ENCODE data around the gene CDCA3. TPM values are rescaled to one million over a fixed set of nuclear protein-coding genes. Genes with fewer than 3 reads are reported as not detected.

Gene CDCA3
- total and polyA plus RNA-seq, 3 donors from 2014 or later = 27.5 to 81.7 (median 43.5) TPM

- Histone ChIP-seq H3K27me3 (no peaks in the 10 kb centered on the region), H3K4me1 (peaks cover 19% of the 10 kb centered on the region), H3K36me3 (ENCODE audit: low read depth, missing control alignments) (no peaks in the 10 kb centered on the region), H3K9me3 (no peaks in the 10 kb centered on the region), H3K27ac (peak overlapping the region in 1 of 2 donors; percentile 98), H3K4me3 (peak overlapping the region; percentile 68 to 76)
- intact Hi-C loops (cut with DNase I; ENCODE audit: low total_unique reads) = no loop called here
- 35 to 38% methylated on average over 16 of the region's 16 CpGs for WGBS, 2 donors
- TF ChIP-seq CTCF (IDR thresholded peaks at IDR 0.05) (no peak), POLR2A (IDR thresholded peaks at IDR 0.05) (no peak)
- no peak for DNase-seq
Observed at GRCh38 chr12:6850796-6851152, 312 bp downstream of the CDCA3 start.

DNA sequence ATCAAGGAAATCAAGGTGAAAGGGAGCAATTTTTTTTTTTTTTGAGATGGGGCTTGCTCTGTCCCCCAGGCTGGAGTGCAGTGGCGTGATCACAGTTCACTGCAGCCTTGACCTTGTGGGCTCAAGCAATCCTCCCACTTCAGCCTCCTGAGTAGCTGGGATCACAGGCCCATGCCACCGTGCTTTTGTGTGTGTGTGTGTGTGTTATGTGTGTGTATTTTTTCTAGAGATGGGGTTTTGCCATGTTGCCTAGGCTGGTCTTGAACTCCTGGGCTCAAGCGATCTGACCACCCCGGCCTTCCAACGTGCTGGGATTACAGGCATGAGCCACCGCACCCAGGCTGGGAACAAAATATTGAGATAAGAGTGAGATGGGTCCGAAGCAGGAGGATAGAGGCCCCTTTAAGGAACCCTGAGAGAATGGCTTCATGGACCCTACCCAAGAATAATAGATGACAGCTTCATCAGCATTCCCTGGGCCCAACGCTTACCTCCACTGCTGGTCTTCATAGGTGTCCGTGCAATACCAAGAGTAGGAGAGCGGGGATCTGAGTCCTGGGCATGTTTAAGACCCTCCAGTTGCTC, 1.0 kb downstream of the CDCA3 start:
- WGBS, 2 donors = 66 to 73% methylated on average over 10 of the region's 10 CpGs
- no peak for TF ChIP-seq CTCF (IDR thresholded peaks at IDR 0.05)
- TF ChIP-seq POLR2A (IDR thresholded peaks at IDR 0.05) = no peak
- no peaks in the 10 kb centered on the region for H3K27me3 ChIP-seq
- no peak for DNase-seq
- no peak overlapping the region for H3K4me3 ChIP-seq
- H3K9me3 ChIP-seq = no peaks in the 10 kb centered on the region
- H3K4me1 ChIP-seq = peaks cover 19% of the 10 kb centered on the region
- intact Hi-C loops (cut with DNase I; ENCODE audit: low total_unique reads) = no loop called here
- no peaks in the 10 kb centered on the region for H3K36me3 ChIP-seq (ENCODE audit: low read depth, missing control alignments)
- no peak overlapping the region for H3K27ac ChIP-seq

DNA sequence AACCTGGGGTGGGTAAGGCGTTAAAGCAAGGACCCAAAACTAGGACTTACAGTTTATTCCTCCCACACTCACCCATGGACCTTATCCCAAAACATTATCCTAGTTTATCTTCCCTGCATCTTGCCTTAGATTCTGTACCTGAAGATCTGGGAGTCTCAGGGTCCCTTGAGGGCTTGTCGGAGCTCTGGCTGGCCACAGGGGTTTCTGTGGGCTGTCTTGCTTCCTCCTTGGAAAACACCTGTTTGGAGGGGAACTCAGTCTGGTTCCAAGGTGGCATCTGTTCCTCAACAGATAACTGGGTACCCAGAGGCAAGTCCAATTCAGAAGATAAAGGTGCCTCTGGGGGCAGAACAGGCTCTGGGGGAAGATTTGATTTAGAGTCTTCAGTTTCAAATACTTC, 1.7 kb downstream of the CDCA3 start:
- DNase-seq = no peak
- H3K36me3 ChIP-seq (ENCODE audit: low read depth, missing control alignments) = no peaks in the 10 kb centered on the region
- WGBS, 2 donors = 88% methylated on average over 2 of the region's 2 CpGs
- intact Hi-C loops (cut with DNase I; ENCODE audit: low total_unique reads) = no loop called here
- peaks cover 16% of the 10 kb centered on the region for H3K4me1 ChIP-seq
- no peaks in the 10 kb centered on the region for H3K27me3 ChIP-seq
- H3K4me3 ChIP-seq = no peak overlapping the region
- H3K27ac ChIP-seq = no peak overlapping the region
- no peak for TF ChIP-seq CTCF (IDR thresholded peaks at IDR 0.05)
- TF ChIP-seq POLR2A (IDR thresholded peaks at IDR 0.05) = no peak
- H3K9me3 ChIP-seq = no peaks in the 10 kb centered on the region

DNA sequence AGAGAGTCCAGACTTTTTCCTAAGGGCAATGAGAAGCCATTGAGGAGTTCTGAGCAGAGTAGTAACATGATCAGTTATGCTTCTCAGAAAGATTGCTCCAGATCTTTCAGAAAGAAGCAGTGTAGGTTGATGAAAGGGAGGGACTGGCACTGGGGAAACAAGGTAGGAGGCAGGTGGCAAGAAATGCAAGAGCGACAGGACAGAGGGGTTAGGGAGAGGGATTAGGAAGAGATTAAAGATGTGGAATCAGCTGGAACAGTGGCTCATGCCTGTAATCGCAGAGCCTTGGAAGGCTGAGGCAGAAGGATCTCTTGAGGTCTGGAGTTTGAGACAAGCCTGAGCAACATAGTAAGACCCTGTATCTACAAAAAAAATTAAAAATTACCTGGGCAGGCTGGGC, 3.4 kb downstream of the CDCA3 start:
- DNase-seq = no peak
- intact Hi-C loops (cut with DNase I; ENCODE audit: low total_unique reads) = no loop called here
- 98% methylated on average over 2 of the region's 2 CpGs for whole genome bisulfite sequencing, 2 donors
- H3K4me3 ChIP-seq = no peak overlapping the region
- H3K36me3 ChIP-seq (ENCODE audit: low read depth, missing control alignments) = no peaks in the 10 kb centered on the region
- no peak for TF ChIP-seq POLR2A (IDR thresholded peaks at IDR 0.05)
- no peak for TF ChIP-seq CTCF (IDR thresholded peaks at IDR 0.05)
- H3K4me1 ChIP-seq = no peaks in the 10 kb centered on the region
- no peak overlapping the region for H3K27ac ChIP-seq
- no peaks in the 10 kb centered on the region for H3K27me3 ChIP-seq
- no peaks in the 10 kb centered on the region for H3K9me3 ChIP-seq

- DNase-seq = no peak
- H3K36me3 ChIP-seq (ENCODE audit: low read depth, missing control alignments) = no peaks in the 10 kb centered on the region
- no peaks in the 10 kb centered on the region for H3K27me3 ChIP-seq
- WGBS, 2 donors = 88 to 95% methylated on average over 5 to 7 of the region's 7 CpGs
- TF ChIP-seq POLR2A (IDR thresholded peaks at IDR 0.05) = no peak
- TF ChIP-seq CTCF (IDR thresholded peaks at IDR 0.05) = no peak
- no peaks in the 10 kb centered on the region for H3K9me3 ChIP-seq
- H3K4me3 ChIP-seq = no peak overlapping the region
- H3K4me1 ChIP-seq = no peaks in the 10 kb centered on the region
- intact Hi-C loops (cut with DNase I; ENCODE audit: low total_unique reads) = no loop called here
- no peak overlapping the region for H3K27ac ChIP-seq
Observed at GRCh38 chr12:6846316-6846869, 4.7 kb downstream of the CDCA3 start.
